ENCODE measurements around the gene ABTB2.

Gene ABTB2

GRCh38 chr11:34136420-34136819 is 221.4 kb downstream of the ABTB2 start:
- DNase-seq: no peak

GRCh38 chr11:34135439-34135838 is 222.4 kb downstream of the ABTB2 start:
- DNase-seq: no peak

- DNase-seq: no peak
Measured at GRCh38 chr11:34134765-34135164, 223.0 kb downstream of the ABTB2 start.

- no peak for DNase-seq
Measured at GRCh38 chr11:34132261-34132965, 225.4 kb downstream of the ABTB2 start.

GRCh38 chr11:34128824-34129223 is 229.0 kb downstream of the ABTB2 start:
- DNase-seq: no peak

GRCh38 chr11:34126959-34127848 is 230.6 kb downstream of the ABTB2 start:
- DNase-seq: no peak

GRCh38 chr11:34124885-34125668 is 232.7 kb downstream of the ABTB2 start:
- DNase-seq: no peak

- DNase-seq: no peak
Measured at GRCh38 chr11:34120651-34121050, 237.2 kb downstream of the ABTB2 start.

- no peak for DNase-seq
Measured at GRCh38 chr11:34114471-34114870, 243.3 kb downstream of the ABTB2 start.

- no peak for DNase-seq
Measured at GRCh38 chr11:34114014-34114413, 243.8 kb downstream of the ABTB2 start.

- DNase-seq: no peak
Measured at GRCh38 chr11:34111722-34112270, 246.0 kb downstream of the ABTB2 start.

GRCh38 chr11:34105957-34106504 is 251.8 kb downstream of the ABTB2 start:
- no peak for DNase-seq

GRCh38 chr11:34105079-34105956 is 252.5 kb downstream of the ABTB2 start, which contains the start of gene NAT10:
Gene NAT10, plus strand, starts transcription at chr11:34105629. Its CDS starts 2,597 bp downstream, at chr11:34108226.
- peak; percentile 99 for DNase-seq

GRCh38 chr11:34104680-34105078 is 253.1 kb downstream of the ABTB2 start:
- no peak for DNase-seq

All from CD4-positive, alpha-beta T cell treated with Interleukin-21 for 1 hour (primary cell).